IPS DF 4.7 (cell line): ENCODE results near the gene STRADA.

Source experiments
- DNase-seq: peaks from one replicate; pipeline ENCODE4 v3.0.0-alpha.2; 2013; ENCODE audit warnings: low spot score; ENCODE audit errors: extremely low read depth

The STRADA gene

DNA sequence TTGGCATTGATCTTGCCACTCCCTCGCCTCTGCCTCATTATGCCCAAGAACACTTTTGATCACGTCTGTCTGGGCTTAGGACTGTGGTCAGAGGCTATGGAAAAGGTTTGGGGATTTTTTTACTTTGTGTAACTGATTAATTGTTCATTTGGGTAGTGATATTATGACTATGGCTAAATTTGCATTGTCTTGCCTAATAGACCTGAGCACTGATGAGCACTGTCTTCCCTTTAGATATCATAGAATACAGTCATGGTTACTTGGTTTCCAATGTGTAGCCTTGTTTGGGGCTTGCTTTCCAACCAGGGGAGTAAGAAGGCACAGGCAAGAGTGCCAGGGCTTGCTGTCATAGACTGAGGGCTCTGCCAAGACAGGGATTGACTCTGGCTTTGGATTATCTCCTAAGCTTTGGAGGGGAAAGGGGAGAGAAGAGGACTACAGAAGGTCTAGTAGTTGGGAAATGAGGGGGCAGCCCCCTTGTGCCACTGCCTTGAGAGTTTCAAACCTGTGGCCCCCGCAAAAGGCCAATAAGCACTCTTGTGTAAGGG is 55.4 kb downstream of the STRADA start:
- no peak for DNase-seq

DNA sequence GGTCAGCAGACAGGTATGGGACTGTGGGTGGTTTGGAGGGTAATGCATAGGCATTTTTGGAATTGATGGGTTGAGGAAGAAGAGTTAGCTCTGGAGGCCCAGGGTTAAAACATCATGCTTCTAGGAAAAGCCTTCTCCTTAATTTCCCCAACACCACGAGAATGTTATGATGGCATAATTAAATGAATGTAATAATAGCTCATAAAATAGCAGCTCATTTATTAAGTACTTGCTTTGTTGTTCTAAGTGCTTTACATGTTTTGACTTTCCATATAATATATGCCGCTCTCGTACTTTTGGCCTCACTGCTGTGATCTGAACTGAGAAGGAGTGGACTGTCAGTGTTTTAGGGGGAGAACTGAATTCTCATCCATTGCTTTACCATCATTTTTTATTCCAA is 56.0 kb downstream of the STRADA start:
- no peak for DNase-seq

DNA sequence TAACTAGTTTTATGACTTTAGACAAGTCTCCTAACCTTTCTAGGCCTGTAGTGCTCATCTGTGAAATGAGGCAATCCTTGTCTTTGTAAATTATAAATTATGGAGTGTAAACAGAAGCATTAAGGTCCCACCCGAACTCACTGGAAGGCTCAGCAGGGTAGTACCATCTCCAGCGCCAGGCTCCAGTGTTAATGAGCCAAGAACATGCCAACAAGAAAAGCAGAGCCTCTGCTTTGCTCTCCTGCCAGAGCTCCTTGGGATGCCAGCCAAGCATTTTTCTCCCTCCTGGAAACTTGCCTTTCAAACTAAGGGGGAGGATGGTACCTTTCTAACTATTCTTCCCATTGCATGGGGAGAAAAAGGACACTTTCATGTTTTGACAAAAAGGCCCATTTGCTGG is 56.6 kb downstream of the STRADA start:
- no peak for DNase-seq

DNA sequence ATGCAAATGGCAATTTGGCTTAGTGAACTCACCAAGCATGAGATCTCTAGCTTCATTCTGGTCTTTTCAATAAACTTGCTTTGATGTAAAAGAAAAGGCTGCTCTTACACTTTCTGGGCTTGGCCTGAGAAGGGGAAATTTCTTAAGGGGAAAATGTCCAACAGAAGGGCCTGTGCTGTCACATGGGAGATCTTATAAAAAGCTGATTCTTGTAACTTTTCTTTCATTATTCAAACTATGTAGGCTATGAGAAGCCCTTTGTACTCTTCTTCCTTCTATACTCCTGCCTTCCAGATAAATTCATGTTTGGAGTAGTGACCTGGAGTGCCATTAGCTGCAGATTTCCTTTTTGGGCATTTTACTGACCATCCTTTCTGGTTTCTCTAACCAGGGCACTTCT is 58.6 kb downstream of the STRADA start:
- no peak for DNase-seq

DNA sequence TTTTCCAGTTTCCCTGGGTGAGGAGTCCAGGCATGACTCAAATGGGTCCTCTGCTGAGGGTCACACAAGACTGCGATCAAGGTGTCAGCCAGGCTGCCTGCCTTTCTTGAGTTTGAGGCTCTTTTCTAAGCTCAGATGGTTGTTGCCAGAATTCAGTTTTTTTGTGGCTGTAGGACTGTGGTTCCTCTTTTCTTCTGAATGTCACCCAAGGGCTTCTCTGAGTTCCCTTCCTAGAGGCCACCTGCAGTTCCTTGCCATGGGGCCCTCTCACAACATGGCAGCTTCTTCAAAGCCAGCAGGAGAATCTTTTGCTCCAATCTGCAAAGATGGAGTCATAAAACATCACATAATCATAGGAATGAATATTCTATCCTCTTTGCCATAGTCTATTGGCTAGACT is 59.2 kb downstream of the STRADA start:
- no peak for DNase-seq

DNA sequence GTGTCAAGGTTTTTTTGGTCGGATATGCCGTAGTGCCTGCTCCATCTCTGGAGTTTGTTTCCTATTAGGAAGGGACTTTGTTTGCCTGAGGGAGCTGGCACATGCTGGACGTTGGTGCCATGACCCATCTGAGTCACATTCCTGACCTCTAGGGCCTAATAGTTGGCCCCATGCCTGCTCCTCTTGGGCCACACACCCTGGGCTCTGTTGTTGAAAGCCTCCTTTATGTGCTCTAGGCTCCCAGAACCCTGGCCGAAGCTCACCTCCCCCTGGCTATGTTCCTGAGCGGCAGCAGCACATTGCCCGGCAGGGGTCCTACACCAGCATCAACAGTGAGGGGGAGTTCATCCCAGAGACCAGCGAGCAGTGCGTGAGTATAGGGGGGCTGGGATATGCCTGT is 60.1 kb downstream of the STRADA start:
- no peak for DNase-seq

DNA sequence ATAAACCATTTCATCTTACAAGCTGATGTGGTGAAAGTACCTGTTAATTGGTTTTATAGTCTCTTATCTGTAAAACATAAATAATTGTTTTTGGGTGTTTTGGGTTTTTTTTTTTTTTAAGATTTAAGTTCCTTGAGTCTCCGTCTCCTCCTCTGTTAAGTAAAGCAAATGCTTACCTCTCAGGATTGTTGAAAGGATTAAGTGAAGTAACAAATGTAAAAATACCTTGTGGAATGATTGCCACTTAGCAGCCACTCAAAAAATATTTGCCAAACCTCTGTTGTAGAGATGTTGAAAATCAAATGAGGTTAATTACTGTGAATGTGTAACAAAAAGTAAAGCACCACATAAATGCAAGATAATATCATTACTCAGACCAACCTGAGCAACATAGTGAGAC is 60.9 kb downstream of the STRADA start:
- no peak for DNase-seq

DNA sequence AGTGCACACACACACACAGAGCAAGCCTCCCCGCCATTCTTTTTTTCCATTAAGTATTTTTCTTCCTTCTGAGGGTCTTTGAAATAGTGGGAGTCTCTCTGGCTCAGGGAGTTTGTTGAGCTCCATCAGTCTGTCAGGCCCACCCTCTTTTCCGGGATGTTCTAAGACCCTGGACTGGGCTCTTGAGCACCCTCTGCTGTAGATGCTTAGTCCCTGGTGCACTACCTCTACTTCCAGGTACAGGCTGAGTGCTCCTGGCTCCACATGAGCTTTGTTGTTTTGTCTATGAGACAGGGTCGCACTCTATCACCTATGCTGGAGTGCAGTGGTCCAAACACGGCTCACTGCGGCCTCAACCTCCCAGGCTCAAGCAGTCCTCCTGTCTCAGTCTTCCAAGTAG is 62.4 kb downstream of the STRADA start:
- DNase-seq: no peak

DNA sequence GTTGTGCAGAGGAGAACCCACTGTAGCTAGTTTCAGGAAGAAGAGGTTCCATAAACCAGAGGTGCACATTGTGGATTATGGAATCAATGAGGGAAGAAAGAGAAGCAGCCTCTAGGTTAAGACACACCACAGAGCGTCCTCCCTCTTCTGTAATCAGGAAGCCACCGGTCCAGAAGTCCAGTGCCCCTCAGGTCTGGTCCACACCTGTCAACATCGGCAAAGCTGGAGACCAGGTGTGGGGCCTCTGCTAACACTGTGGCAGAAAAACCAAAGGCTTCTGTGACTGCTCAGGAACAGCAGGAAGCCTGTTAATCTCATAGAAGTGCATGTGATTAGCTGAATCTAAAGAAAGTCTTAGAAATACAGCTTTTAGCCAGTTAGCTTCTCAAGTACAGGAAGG is 65.0 kb downstream of the STRADA start:
- no peak for DNase-seq

DNA sequence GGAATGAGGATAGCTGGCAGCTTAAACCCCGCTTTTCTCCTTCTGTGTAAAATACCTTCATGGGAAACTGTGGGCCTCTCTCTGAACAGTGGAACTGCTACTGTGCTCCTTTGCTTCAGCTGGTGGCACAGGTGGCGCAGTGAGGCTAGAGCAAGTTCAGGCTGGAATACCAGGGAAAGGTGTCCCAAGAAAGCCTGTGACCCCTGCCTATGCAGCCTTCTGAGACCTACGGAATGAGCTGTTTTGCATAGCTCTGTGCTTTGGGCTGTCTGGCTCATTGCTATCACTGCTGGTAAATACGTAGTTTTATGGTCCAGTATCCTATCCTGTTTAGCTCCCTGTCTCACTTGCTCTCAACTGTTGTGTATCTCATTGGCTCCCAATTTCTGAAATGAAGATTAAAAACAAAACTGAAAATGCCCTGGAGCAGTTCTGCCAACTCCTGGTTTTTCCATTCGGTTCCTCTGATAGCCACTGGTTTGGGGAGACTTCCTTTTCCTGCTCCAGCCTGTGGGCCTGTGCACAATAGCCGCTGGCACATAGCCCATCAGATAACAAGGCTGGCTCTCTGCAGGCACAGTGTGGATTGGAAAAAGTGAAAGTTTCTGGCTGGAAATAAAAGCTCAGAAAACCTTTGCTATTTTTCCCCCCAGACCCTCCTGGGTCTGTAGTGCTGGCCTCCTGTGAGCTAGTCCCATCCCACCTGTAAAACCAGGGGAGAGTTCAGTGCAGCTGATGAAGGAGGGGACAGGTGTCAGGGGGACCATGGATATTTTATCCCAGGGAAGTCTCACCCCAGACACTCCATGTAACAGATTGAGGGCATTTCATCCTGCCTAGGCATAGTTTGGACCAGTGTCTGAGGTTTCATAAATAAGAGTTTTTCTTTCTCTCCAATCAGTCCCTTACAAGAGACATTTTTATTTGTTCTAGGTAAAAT is 65.7 kb downstream of the STRADA start:
- no peak for DNase-seq

DNA sequence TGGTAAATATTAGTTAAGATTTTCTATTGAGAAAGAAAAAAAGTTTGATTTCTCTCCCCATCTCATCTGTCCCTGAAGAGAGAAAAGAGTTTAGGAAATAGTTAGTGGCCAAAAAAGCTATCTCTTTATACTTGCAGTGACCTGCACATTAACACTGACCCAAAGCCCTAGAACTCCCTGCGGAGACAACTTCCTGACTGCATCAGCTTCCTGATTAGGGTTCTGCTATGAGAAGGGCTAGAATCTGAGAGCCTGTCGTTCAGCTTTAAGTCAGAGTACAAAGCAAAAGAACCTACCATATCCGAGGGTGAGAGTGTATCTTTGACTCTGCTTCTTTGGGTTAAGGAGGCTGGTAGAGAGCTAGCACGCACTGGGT is 66.4 kb downstream of the STRADA start:
- no peak for DNase-seq

DNA sequence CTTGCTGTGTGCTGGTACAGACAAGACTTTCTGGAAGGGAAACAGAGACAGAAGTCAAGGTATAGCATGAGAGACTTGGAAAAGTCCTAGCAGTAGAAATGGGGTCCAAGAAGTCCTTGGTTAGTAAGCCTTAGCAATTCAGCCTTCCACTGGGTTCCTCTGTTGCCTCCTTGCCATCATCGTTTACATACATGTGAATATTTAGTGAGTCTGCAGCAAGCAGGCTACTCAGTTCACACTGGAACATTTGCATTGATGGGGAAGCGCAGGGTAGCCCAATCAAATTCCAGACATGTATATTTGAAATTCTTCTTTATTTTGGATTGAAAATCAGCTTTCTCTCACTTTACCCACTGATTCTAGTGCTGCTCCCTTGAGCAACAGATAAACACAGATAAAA is 68.7 kb downstream of the STRADA start:
- DNase-seq: no peak

DNA sequence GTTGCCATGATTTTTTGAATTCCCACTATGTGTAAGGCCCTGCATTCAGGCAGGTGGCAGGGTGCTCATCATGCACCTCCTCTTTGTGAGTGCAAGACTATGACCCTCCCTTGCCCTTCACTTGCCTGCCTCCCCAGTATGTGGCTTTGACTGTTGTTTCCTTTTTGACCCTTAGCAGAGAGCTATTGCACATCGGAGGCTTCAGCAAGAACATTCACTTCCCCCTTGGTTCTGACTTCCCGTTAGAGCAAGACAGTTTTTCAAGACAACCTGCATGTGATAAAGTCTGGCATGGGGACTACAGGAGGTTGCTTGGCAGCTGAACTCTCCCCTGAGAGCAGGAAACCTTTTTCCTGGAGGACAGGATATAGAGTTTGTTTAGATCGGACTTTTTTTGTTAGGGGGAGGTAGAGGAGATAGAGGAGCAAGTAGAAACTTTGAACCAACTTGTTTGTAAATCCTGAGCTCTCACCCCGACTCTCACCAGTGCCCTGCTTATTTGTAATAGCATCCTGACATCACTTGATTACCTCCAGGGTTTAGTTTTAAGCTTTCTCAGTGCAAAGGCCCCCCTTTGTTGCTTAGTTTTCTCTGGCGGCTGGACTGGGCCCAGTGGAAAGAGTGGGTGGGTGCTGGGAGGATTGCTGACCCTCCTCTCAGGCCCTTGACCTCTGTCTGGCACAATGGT is 75.9 kb downstream of the STRADA start:
- no peak for DNase-seq

DNA sequence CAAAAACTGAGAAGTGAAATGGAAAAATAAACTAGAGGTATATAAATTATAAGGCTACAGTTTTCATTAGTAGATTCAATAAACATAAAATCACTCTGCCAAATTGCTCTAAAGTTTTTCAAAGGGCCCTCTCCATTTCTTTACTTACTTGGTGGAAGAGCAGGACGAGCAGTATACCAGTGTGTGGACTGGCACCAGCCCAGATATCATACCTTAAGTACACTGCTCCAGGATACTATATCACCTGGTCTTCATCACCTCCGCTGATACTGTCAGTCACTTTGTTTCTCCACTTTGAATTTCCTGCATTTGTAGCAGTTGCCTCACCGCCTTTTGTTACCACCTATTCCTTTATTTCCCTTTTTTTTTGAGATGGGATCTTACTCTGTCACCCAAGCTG is 81.7 kb downstream of the STRADA start:
- DNase-seq: no peak

DNA sequence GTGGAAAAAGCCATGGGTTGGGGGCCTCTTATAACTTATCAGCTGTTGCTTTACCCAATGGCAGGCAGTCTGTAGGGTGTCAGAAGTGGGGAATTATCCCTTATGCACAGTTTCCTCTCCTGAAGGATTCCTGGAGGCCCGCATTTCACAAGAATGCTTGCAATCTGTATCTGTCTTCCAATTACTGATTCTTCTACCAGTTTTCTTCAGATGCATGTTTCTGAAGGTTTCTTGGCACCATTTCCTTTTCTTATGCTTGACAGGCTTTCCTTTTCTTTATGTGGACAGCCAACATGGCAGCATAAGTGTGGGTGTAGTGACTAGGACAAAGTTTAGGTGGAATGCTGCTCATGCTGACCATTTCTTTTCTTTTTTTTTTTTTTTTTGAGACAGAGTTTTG is 83.2 kb downstream of the STRADA start:
- no peak for DNase-seq

DNA sequence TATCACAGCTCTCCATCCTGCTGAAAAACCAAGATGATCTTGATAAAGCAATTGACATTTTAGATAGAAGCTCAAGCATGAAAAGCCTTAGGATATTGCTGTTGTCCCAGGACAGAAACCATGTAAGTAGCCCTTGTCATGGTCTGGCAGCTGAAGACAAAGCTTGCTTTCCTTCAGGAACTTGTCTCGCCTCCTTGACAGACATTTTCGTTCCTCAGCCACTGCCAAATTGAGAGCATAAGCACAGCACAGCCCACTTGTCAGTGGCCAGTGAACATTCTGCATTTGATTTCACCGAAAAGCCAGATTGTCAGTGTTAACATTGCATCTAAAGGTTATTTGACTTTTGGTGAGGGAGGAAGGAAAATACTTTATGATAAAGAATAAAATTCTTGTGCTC is 83.8 kb downstream of the STRADA start:
- no peak for DNase-seq

DNA sequence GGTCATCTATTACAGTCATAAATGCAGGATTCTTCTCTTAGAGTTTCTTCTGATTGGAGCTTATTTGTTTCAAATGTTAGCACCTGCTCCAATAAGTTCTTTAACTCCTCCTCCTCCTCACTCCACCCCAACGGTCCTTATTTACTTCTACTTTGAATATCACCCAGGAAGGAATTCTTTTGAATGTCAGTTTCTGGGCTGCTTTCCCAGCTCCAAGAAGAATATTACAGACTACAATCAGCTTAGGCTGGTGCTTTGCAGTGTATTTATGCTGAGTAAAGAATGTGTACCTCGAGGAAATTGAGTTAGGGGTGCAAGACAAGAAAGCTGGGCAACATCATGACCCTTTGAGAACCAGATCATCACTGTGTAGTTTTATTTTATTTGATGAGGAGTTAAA is 88.5 kb downstream of the STRADA start:
- DNase-seq: no peak
